Measurements from ENCODE around the gene LILRB3.
"Not testable (repeated sequence)": the region's sequence is repeated elsewhere in the genome, so short reads cannot be mapped to it uniquely, and the experiment has no call there.

Gene LILRB3

DNA sequence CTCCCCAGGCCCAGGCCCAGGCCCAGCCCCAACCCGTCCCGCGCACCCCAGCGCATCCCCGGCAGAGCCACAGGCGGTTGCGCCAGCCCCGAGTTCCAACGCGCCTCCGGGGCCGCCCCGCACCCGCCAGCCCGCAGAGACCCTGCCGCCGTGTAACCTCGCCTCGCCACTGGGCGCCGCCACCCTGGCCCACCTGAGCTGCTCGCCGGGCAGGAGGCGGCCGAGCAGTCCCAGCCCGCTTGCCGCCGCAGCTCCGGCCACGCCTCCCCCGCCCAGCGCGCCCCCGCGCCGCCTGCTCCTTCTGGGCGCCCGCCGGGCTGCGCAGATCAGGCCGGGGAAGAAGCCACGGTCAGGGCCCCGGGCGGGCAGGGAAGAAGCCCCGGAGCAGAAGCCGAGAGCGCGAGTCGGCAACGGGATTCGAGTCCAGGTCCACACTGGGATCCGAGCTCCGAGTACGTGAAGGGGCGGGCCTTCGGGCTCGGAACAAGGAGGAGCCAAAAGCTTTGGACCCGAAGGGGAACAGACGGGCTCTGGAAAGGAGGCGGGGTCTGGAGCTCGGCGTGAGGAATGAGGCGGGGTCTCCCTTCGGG, 33.6 kb downstream of the LILRB3 start, which contains the start of gene MBOAT7:
Gene MBOAT7 (minus strand): TSS at position 436 of the 590 bp plus-strand sequence. CDS start 1,072 bp downstream, outside the sequence.
- DNase-seq, result no peak

- peak; percentile 68 for DNase-seq
These were observed 34.5 kb downstream of the LILRB3 start for GRCh38 chr19:54188215-54188871.

GRCh38 chr19:54186934-54187381, 35.8 kb downstream of the LILRB3 start:
- DNase-seq, result no peak

- DNase-seq, result no peak
These were observed 36.5 kb downstream of the LILRB3 start for GRCh38 chr19:54186351-54186750.

GRCh38 chr19:54183431-54183830, 39.4 kb downstream of the LILRB3 start:
- DNase-seq, result no peak

- not testable (repeated sequence) for DNase-seq
These were observed 40.9 kb downstream of the LILRB3 start for GRCh38 chr19:54181894-54182293.

- DNase-seq, result no peak
These were observed 42.1 kb downstream of the LILRB3 start for GRCh38 chr19:54180691-54181091.

GRCh38 chr19:54179921-54180461, 42.8 kb downstream of the LILRB3 start:
- DNase-seq, result no peak

GRCh38 chr19:54179262-54179852, 43.5 kb downstream of the LILRB3 start:
- DNase-seq, result no peak

DNA sequence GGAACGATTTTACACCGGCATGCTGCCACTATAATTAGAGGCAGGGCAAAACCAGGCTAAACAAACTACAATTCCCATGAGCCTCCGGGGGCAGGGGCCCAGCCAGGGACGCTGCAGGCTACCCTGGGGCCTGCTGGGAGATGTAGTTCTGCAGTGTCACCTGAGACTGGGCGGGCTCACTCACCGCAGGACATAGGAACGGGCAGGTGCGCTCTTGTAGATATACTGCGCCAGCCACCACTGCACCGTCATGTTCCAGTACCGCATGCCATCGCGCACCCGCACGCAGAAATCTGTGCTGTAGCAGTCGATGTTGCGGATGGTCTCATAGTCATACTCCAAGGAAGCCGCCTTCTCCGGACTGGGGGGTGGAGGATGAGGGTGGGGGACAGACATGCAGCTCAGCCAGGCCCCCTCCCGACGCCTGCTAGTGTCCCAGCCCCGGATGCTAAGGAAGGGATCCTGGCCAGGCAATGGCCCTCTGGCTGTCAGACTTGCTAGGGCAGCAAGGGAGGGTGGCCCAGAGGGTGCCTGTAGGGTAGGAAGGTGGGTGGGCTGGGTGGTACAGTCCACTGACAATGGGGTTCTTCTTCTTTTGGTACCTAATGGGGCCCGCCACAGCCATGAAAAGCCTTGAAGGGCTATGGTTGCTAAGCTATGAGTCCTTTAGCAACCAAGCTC, 44.1 kb downstream of the LILRB3 start:
- DNase-seq, result no peak

DNA sequence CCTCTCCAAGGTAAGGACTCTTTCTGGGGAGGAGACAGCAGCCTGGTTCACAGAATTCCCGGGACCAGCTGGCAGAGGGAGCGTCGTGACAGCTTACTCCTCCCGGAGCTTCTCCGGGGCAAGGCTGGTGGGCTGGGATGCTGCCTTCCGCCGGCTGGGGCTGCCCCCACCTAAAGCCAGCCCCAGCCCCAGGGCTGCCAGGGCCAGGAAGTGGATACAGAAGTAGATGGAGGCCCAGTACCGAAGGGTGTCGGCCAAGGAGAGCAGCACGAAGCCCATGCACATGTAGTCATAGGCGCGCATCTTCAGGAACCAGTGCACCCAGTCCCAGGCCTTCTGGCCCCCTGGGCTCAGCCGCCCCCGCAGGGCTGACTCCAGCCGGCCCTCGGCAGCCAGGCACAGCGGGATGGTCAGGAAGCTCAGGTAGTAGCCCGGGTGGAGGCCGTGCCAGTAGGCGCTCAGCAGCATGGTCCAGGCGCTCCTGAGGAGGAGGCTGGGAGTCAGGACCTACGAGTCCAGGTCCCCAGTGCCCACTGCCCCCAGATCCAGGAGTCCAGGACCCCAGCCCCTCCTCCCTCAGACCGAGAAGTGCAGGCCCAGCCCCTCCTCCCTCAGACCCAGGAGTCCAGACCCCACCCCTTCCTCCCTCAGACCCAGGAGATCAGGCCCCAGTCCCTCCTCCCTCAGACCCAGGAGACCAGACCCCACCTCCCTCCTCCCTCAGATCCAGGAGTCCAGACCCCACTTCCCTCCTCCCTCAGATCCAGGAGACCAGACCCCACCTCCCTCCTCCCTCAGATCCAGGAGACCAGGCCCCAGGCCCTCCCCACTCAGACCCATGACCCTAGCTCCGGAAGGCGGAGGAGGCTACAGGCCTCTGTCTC, 48.6 kb downstream of the LILRB3 start:
- DNase-seq, result no peak

GRCh38 chr19:54173359-54173699, 49.5 kb downstream of the LILRB3 start:
- no peak for DNase-seq

DNA sequence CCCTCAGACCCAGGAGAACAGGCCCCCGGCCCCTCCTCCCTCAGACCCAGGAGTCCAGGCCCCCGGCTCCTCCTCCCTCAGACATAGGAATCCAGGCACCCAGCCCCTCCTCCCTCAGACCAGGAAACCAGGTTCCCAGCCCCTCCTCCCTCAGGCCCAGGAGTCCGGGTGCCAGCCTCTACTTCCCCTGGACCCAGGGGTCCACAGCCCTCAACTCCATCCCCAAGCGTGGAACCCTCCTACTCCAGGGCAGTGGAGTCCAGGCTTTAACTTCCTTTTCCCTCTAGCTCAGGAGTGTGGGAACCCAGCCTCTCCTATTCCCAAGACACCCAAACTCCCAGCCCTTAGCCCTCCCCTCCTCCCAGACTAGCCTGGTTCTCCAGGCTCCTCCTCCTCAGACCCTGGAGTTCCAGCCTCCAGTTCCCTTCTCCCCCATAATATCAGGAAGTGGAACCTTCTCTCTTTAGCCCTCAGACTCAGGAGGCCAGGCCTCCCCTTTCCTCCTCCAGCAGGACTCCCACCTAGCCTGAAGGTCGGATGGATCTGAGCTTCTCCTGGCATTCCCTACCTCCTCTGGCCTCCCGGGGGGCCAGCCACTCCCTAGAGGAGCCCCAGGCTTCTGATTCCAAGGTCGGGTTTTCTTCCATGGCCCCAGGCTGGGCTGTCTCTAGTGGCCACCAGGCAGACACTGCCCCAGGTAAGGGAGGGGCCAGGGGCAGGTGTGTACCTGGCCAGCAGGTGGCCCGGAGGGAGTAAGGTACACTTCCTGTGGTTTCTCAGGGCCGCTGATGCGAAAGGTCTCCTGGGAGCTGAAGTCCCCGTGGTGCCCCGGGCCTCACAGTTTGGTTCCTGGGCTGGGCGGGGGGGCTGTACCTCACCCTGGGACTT, 50.1 kb downstream of the LILRB3 start, which contains the start of gene TMC4:
Gene TMC4 (minus strand): TSS at position 690 of the 888 bp plus-strand sequence. CDS start 43 bp downstream, at position 647.
- no peak for DNase-seq

DNA sequence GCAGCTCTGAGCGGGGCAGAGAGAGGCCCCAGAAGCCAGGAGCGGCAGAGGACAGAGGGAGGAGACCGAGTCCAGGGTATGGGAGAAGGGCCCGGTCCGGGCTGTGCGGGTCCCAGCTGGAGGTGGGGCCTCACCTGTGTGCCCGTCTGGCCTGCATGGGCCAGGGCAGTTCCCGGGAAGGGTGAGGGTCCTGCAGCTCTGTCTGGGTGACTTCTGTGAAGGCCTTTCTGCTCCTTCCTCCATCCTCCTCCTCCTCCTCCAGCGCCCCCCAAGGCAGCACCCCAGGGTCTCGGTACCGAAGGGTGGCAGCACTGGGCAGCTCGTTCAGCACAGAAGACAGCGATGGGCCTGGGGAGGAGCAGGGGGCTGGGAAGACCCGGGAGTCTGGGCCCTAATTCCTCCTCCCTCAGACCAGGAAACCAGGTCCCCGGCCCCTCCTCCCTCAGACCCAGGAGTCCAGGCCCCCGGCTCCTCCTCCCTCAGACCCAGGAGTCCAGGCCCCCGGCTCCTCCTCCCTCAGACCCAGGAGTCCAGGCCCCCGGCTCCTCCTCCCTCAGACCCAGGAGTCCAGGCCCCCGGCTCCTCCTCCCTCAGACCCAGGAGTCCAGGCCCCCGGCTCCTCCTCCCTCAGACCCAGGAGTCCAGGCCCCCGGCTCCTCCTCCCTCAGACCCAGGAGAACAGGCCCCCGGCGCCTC, 50.9 kb downstream of the LILRB3 start:
- DNase-seq, result not testable (repeated sequence)

DNA sequence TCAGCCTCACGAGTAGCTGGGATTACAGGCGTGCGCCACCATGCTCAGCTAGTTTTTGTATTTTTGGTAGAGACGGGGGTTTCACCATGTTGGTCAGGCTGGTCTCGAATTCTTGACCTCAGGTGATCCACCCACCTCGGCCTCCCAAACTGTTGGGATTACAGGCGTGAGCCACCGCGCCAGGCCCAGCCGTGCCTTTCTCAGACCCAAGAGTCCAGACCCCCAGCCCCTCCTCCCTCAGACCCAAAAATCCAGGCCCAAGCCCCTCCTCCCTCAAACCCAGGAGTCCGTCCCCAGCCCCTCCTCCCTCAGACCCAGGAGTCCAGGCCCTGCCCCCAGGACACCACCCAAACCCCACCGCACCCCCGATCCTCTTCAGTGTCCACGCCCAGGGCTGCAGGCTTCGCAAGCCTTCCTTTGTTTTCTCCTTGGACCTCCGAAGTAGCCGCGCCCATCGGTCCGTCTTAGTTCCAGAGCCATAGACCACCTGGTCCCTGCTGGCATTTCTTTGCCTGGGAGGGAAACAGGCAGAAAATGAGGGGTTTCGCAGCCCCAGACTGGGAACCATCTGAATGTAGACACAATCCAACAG, 53.6 kb downstream of the LILRB3 start:
- DNase-seq, result no peak

- DNase-seq, result peak; percentile 78
These were observed 54.5 kb downstream of the LILRB3 start for GRCh38 chr19:54168174-54168917.
